Gastrocnemius medialis (tissue), 4 donors: Measurements from ENCODE around the gene ARHGAP6. TPM values are rescaled to one million over a fixed set of nuclear protein-coding genes. Genes with fewer than 3 reads are reported as not detected.

Experiments used
- ATAC-seq, 2 donors: fragments of 150-250 bp; one replicate each; pipeline ENCODE4 v1.9.1; 2016
- DNase-seq, 2 donors: peaks; one replicate each; pipeline ENCODE4 v3.0.0-alpha.2; 2019
- H3K27ac ChIP-seq, 4 donors: fragments of 200-600 bp; sonication (generic); 1 replicate in 1 of 4; 2 replicates in 3 of 4; pipeline ENCODE4 v1.5.1; 2016 to 2018; ENCODE audit warnings: mild to moderate bottlenecking in 2 of 4, moderate library complexity in 1 of 4
- H3K27me3 ChIP-seq, 3 donors: fragments of 200-600 bp; sonication (generic) in 2 of 3; 1 replicate in 1 of 3; 2 replicates in 2 of 3; pipeline versions ENCODE4 v1.5.1 to v1.6.0; 2016 to 2019; ENCODE audit warnings: mild to moderate bottlenecking in 1 of 3, moderate library complexity in 1 of 3
- H3K36me3 ChIP-seq, 2 donors: fragments of 200-600 bp; sonication (generic) in 1 of 2; one replicate each; pipeline ENCODE4 v1.5.1; 2017 to 2018
- H3K4me1 ChIP-seq, 2 donors: fragments of 200-600 bp; sonication (generic) in 1 of 2; one replicate each; pipeline ENCODE4 v1.5.1; 2016 to 2017; ENCODE audit warnings: mild to moderate bottlenecking in 2 of 2
- H3K4me3 ChIP-seq, 4 donors: fragments of 200-600 bp; sonication (generic) in 3 of 4; 1 replicate in 1 of 4; 2 replicates in 3 of 4; pipeline ENCODE4 v1.5.1; 2016 to 2019; ENCODE audit warnings: mild to moderate bottlenecking in 2 of 4
- H3K9me3 ChIP-seq, 3 donors: fragments of 200-600 bp; sonication (generic) in 2 of 3; 1 replicate in 1 of 3; 2 replicates in 2 of 3; pipeline ENCODE4 v1.5.1; 2016 to 2019
- POLR2A ChIP-seq, 2 donors: fragments of 450-650 bp; IDR thresholded peaks; one replicate each; pipeline ENCODE4 v1.6.1; 2017; ENCODE audit warnings: antibody characterized with exemption in 2 of 2, mild to moderate bottlenecking in 2 of 2, moderate library complexity in 2 of 2
- in situ Hi-C, 4 donors: fragments of 200-750 bp; cut with MboI; loops; one replicate each; pipeline versions ENCODE4 v1.15.0 to v1.8.0; 2017; ENCODE audit warnings: low sequenced_read_pairs in 4 of 4
- intact Hi-C: fragments of 100-400 bp; cut with DNase I; formaldehyde crosslinking; loops from one replicate; pipeline ENCODE4 v1.15.1; 2023; ENCODE audit warnings: low total_unique reads
- total RNA-seq, 4 donors: library from RNA; depleted of rRNA; stranded (reverse); fragments of >200 nt; gene quantifications; one replicate each; pipeline versions ENCODE4 v1.1.0 to v1.2.3, GENCODE V29; 2016
- TF ChIP-seq, protein P1 (sequence below), 5 experiments: fragments of 450-650 bp in 3 of 5; fragments of 200-600 bp in 2 of 5; sonication (generic) in 2 of 5; IDR thresholded peaks in 4 of 5; conservative IDR thresholded peaks in 1 of 5; 1 replicate in 4 of 5; 2 replicates in 1 of 5; pipeline ENCODE4 v1.5.1; 2016 to 2019; ENCODE audit warnings: antibody characterized with exemption in 5 of 5, mild to moderate bottlenecking in 3 of 5, moderate library complexity in 3 of 5

The ARHGAP6 gene
- total RNA-seq, 4 donors from 2014 or later, result 10.7 to 18.0 (median 14.9) TPM

DNA sequence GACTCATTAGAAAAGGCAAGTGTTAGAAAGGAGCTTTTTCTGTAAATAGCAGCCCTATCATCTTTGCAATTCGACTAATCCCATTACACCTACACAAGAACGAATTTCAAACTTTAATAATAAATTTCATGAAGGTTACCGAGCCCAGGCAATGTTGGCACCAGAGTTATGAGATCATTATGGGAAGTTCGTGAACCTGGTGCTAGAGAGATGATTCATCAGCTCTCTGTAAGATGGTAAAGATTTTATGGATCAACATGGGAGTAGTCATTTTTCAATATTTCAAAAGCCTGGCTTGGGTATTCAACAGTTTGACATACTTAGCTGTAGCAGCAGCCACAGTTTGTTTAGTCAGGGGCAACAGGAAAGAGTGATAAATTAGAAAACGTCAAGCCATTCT lies 336.7 kb downstream of the ARHGAP6 start:
- peaks cover 0 to 3% (median 0%) of the 10 kb centered on the region in 3 donors for H3K9me3 ChIP-seq
- TF ChIP-seq POLR2A (IDR thresholded peaks at IDR 0.05), result no peak
- TF ChIP-seq, protein P1, sequence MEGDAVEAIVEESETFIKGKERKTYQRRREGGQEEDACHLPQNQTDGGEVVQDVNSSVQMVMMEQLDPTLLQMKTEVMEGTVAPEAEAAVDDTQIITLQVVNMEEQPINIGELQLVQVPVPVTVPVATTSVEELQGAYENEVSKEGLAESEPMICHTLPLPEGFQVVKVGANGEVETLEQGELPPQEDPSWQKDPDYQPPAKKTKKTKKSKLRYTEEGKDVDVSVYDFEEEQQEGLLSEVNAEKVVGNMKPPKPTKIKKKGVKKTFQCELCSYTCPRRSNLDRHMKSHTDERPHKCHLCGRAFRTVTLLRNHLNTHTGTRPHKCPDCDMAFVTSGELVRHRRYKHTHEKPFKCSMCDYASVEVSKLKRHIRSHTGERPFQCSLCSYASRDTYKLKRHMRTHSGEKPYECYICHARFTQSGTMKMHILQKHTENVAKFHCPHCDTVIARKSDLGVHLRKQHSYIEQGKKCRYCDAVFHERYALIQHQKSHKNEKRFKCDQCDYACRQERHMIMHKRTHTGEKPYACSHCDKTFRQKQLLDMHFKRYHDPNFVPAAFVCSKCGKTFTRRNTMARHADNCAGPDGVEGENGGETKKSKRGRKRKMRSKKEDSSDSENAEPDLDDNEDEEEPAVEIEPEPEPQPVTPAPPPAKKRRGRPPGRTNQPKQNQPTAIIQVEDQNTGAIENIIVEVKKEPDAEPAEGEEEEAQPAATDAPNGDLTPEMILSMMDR (IDR thresholded peaks at IDR 0.05 in 4 of 5, conservative IDR thresholded peaks at IDR 0.05 in 1 of 5), result no peak
- DNase-seq (no peak), ATAC-seq (no peak)
- H3K36me3 ChIP-seq, result no peaks in the 10 kb centered on the region
- H3K27ac ChIP-seq, result no peak overlapping the region
- no peaks in the 10 kb centered on the region for H3K27me3 ChIP-seq
- intact Hi-C loops, result no loop called here
- H3K4me1 ChIP-seq, result no peaks in the 10 kb centered on the region
- in situ Hi-C loops, result no loop called here
- no peak overlapping the region for H3K4me3 ChIP-seq

DNA sequence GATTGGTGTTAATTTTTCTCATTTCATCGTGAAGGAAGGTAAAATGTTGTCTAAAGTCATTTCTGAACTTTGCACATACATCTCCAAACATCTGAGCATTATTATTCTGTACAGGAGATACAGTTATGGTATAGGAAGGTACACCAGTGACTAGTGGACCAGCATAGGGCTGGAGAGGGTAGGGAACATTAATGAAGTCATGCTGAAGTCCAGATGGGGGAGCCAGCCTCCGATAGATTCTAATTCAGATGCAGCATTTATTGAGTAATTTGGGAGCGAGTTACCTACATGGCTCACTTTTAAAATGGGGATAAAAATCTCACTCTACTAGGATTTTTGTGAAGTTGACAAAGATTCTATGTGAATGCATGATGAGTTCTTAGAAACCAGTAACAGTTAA lies 337.6 kb downstream of the ARHGAP6 start:
- in situ Hi-C loops, result no loop called here
- H3K27ac ChIP-seq, result no peak overlapping the region
- DNase-seq (no peak), ATAC-seq (peak in 1 of 2 donors; percentile 60)
- no peaks in the 10 kb centered on the region for H3K27me3 ChIP-seq
- TF ChIP-seq POLR2A (IDR thresholded peaks at IDR 0.05), result no peak
- TF ChIP-seq, protein P1 (IDR thresholded peaks at IDR 0.05 in 4 of 5, conservative IDR thresholded peaks at IDR 0.05 in 1 of 5), result no peak
- intact Hi-C loops, result no loop called here
- no peaks in the 10 kb centered on the region for H3K4me1 ChIP-seq
- H3K9me3 ChIP-seq, result peaks cover 0 to 5% (median 0%) of the 10 kb centered on the region in 3 donors
- no peaks in the 10 kb centered on the region for H3K36me3 ChIP-seq
- no peak overlapping the region for H3K4me3 ChIP-seq

GRCh38 chrX:11321986-11322385 lies 343.7 kb downstream of the ARHGAP6 start:
- Histone ChIP-seq H3K4me1 (peaks cover 0 to 3% of the 10 kb centered on the region in 2 donors), H3K36me3 (no peaks in the 10 kb centered on the region), H3K27ac (no peak overlapping the region), H3K4me3 (no peak overlapping the region), H3K9me3 (peaks cover 0 to 5% (median 0%) of the 10 kb centered on the region in 3 donors), H3K27me3 (no peaks in the 10 kb centered on the region)
- TF ChIP-seq, protein P1 (IDR thresholded peaks at IDR 0.05 in 4 of 5, conservative IDR thresholded peaks at IDR 0.05 in 1 of 5), result no peak
- TF ChIP-seq POLR2A (IDR thresholded peaks at IDR 0.05), result no peak
- intact Hi-C loops, result no loop called here
- DNase-seq, result peak; percentile 14 to 25
- in situ Hi-C loops, result no loop called here
- ATAC-seq, result peak; percentile 55 to 74

GRCh38 chrX:11319806-11320520 lies 345.8 kb downstream of the ARHGAP6 start:
- intact Hi-C loops, result no loop called here
- peak overlapping the region in 2 of 4 donors; percentile 14 to 22 for H3K27ac ChIP-seq

More at GRCh38 chrX:11319806-11320520, 345.8 kb downstream of the ARHGAP6 start:
- no peak for ATAC-seq
- peaks cover 0 to 5% (median 0%) of the 10 kb centered on the region in 3 donors for H3K9me3 ChIP-seq
- in situ Hi-C loops, result no loop called here
- H3K27me3 ChIP-seq, result no peaks in the 10 kb centered on the region
- no peaks in the 10 kb centered on the region for H3K36me3 ChIP-seq
- no peak for DNase-seq
- no peak overlapping the region for H3K4me3 ChIP-seq
- TF ChIP-seq, protein P1 (IDR thresholded peaks at IDR 0.05 in 4 of 5, conservative IDR thresholded peaks at IDR 0.05 in 1 of 5), result no peak
- no peak for TF ChIP-seq POLR2A (IDR thresholded peaks at IDR 0.05)
- H3K4me1 ChIP-seq, result peaks cover 0 to 3% of the 10 kb centered on the region in 2 donors
